ENCODE data around the gene CHI3L2. TPM values are rescaled to one million over a fixed set of nuclear protein-coding genes. Genes with fewer than 3 reads are reported as not detected.

Gene CHI3L2
- total RNA-seq, 1 experiment from 2014 or later: 0.61 TPM

DNA sequence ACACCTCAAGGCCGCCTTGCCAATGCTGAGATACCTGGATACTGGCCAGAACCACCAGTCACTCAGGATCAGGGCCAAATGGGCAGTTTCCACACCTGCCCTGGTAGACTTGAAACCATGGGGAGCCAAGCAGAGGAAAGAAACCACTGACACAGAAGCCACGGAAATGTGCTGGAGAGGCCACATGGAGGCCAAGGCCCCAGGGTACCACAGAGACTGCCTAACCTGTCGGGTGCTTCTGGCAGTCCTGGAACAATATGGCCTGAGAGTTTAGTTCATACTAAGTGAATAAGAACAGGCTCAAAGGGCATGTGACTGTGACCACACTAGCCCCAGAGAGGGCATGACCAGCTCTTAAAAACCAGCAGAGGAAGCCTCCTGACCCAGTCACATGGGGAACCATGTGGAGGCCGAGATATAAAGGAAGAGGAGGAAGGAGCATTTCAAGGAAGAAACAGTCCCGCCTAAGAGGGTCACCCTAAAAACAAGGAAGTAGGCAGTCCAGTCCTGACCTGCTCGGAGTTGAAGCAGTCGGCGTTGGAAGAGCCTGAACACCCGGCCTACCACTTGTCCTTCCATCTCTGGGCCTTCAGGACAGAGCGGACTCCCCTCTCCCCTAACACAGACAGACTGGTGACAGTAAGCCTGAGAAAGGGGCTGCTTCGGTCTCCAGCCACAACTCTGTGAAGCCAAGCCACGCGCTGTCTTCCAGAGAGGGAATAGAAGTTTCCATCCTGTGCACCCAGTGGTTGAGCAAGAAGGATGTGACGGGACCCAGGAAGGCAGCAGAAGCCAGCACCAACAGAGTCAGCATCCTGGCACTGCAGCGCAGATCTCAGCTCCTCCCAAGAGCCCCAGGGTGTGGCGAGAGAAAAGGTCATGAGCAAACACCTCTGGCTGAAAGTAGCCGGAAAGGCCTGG is 27.4 kb upstream of the CHI3L2 start, which contains the start of gene DENND2D (continued):
- TF ChIP-seq, protein P1, sequence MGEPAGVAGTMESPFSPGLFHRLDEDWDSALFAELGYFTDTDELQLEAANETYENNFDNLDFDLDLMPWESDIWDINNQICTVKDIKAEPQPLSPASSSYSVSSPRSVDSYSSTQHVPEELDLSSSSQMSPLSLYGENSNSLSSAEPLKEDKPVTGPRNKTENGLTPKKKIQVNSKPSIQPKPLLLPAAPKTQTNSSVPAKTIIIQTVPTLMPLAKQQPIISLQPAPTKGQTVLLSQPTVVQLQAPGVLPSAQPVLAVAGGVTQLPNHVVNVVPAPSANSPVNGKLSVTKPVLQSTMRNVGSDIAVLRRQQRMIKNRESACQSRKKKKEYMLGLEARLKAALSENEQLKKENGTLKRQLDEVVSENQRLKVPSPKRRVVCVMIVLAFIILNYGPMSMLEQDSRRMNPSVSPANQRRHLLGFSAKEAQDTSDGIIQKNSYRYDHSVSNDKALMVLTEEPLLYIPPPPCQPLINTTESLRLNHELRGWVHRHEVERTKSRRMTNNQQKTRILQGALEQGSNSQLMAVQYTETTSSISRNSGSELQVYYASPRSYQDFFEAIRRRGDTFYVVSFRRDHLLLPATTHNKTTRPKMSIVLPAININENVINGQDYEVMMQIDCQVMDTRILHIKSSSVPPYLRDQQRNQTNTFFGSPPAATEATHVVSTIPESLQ (CRISPR knock-in tag; IDR thresholded peaks at IDR 0.05): no peak
- no peak for TF ChIP-seq OVOL2 (CRISPR knock-in tag; IDR thresholded peaks at IDR 0.05; ENCODE audit: borderline replicate concordance)
- no peak for TF ChIP-seq NFYB (CRISPR knock-in tag; conservative IDR thresholded peaks at IDR 0.05; ENCODE audit: low read depth)
- TF ChIP-seq GRHL2 (CRISPR knock-in tag; IDR thresholded peaks at IDR 0.05; ENCODE audit: insufficient replicate concordance, severe bottlenecking): no peak

DNA sequence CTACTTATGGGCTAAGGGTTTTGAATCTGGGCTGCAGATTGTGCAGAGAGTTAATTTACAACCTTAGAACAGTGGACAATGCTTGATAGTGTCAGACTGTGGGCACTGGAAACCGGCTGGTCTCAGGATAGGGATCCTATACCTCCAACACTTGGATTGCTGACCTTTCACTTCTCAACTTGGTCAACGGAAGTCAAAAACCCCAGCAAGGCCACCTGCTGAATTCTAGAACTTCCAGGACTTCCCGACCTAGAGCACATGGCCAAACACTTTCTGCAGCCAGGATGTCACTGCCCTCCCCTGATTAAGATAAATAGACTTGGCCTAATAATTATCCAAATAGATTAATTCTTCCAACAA is 26.7 kb upstream of the CHI3L2 start:
- no peak overlapping the region for H3K27ac Mint-ChIP-seq
- DNase-seq (ENCODE audit: low spot score) (no peak), ATAC-seq (no peak)
- no peak overlapping the region for H3K4me3 Mint-ChIP-seq
- H3K9me3 Mint-ChIP-seq: no peaks in the 10 kb centered on the region
- H3K36me3 Mint-ChIP-seq: no peaks in the 10 kb centered on the region
- TF ChIP-seq, protein P2, sequence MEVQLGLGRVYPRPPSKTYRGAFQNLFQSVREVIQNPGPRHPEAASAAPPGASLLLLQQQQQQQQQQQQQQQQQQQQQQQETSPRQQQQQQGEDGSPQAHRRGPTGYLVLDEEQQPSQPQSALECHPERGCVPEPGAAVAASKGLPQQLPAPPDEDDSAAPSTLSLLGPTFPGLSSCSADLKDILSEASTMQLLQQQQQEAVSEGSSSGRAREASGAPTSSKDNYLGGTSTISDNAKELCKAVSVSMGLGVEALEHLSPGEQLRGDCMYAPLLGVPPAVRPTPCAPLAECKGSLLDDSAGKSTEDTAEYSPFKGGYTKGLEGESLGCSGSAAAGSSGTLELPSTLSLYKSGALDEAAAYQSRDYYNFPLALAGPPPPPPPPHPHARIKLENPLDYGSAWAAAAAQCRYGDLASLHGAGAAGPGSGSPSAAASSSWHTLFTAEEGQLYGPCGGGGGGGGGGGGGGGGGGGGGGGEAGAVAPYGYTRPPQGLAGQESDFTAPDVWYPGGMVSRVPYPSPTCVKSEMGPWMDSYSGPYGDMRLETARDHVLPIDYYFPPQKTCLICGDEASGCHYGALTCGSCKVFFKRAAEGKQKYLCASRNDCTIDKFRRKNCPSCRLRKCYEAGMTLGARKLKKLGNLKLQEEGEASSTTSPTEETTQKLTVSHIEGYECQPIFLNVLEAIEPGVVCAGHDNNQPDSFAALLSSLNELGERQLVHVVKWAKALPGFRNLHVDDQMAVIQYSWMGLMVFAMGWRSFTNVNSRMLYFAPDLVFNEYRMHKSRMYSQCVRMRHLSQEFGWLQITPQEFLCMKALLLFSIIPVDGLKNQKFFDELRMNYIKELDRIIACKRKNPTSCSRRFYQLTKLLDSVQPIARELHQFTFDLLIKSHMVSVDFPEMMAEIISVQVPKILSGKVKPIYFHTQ (CRISPR knock-in tag; IDR thresholded peaks at IDR 0.05): no peak
- TF ChIP-seq, protein P3, sequence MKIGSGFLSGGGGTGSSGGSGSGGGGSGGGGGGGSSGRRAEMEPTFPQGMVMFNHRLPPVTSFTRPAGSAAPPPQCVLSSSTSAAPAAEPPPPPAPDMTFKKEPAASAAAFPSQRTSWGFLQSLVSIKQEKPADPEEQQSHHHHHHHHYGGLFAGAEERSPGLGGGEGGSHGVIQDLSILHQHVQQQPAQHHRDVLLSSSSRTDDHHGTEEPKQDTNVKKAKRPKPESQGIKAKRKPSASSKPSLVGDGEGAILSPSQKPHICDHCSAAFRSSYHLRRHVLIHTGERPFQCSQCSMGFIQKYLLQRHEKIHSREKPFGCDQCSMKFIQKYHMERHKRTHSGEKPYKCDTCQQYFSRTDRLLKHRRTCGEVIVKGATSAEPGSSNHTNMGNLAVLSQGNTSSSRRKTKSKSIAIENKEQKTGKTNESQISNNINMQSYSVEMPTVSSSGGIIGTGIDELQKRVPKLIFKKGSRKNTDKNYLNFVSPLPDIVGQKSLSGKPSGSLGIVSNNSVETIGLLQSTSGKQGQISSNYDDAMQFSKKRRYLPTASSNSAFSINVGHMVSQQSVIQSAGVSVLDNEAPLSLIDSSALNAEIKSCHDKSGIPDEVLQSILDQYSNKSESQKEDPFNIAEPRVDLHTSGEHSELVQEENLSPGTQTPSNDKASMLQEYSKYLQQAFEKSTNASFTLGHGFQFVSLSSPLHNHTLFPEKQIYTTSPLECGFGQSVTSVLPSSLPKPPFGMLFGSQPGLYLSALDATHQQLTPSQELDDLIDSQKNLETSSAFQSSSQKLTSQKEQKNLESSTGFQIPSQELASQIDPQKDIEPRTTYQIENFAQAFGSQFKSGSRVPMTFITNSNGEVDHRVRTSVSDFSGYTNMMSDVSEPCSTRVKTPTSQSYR (CRISPR knock-in tag; IDR thresholded peaks at IDR 0.05): no peak
- TF ChIP-seq, protein P4, sequence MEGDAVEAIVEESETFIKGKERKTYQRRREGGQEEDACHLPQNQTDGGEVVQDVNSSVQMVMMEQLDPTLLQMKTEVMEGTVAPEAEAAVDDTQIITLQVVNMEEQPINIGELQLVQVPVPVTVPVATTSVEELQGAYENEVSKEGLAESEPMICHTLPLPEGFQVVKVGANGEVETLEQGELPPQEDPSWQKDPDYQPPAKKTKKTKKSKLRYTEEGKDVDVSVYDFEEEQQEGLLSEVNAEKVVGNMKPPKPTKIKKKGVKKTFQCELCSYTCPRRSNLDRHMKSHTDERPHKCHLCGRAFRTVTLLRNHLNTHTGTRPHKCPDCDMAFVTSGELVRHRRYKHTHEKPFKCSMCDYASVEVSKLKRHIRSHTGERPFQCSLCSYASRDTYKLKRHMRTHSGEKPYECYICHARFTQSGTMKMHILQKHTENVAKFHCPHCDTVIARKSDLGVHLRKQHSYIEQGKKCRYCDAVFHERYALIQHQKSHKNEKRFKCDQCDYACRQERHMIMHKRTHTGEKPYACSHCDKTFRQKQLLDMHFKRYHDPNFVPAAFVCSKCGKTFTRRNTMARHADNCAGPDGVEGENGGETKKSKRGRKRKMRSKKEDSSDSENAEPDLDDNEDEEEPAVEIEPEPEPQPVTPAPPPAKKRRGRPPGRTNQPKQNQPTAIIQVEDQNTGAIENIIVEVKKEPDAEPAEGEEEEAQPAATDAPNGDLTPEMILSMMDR (IDR thresholded peaks at IDR 0.05): no peak
- TF ChIP-seq ZNF263 (CRISPR knock-in tag; IDR thresholded peaks at IDR 0.05; ENCODE audit: low read depth) (no peak), ZNF396 (CRISPR knock-in tag; IDR thresholded peaks at IDR 0.05; ENCODE audit: borderline replicate concordance) (no peak), NFYB (CRISPR knock-in tag; conservative IDR thresholded peaks at IDR 0.05; ENCODE audit: low read depth) (no peak)
- TF ChIP-seq, protein P5, sequence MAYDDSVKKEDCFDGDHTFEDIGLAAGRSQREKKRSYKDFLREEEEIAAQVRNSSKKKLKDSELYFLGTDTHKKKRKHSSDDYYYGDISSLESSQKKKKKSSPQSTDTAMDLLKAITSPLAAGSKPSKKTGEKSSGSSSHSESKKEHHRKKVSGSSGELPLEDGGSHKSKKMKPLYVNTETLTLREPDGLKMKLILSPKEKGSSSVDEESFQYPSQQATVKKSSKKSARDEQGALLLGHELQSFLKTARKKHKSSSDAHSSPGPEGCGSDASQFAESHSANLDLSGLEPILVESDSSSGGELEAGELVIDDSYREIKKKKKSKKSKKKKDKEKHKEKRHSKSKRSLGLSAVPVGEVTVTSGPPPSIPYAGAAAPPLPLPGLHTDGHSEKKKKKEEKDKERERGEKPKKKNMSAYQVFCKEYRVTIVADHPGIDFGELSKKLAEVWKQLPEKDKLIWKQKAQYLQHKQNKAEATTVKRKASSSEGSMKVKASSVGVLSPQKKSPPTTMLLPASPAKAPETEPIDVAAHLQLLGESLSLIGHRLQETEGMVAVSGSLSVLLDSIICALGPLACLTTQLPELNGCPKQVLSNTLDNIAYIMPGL (CRISPR knock-in tag; IDR thresholded peaks at IDR 0.05): no peak
- H3K4me1 Mint-ChIP-seq: peaks cover 14% of the 10 kb centered on the region
- POLR2A ChIA-PET: no interaction called here
- peaks cover 35% of the 10 kb centered on the region for H3K27me3 Mint-ChIP-seq (ENCODE audit: low read depth)
- CTCF ChIA-PET: no interaction called here

Measured in WTC11 (cell line).